Trophoblast cell (in vitro differentiated cells and primary cell): ENCODE results near the gene IAPP.

ENCODE experiments used
- DNase-seq, 2 donors: peaks; one replicate each; pipeline ENCODE4 v3.0.0-alpha.2; 2016
- H2AFZ ChIP-seq: 2 replicates; pipeline ENCODE4 v1.6.1; 2013; ENCODE audit warnings: low read length, moderate library complexity, mild to moderate bottlenecking; ENCODE audit not compliant: insufficient read depth, poor library complexity
- H2AK5ac ChIP-seq: 2 replicates; pipeline ENCODE4 v1.6.1; 2013; ENCODE audit warnings: mild to moderate bottlenecking, low read length
- H2BK120ac ChIP-seq: 2 replicates; pipeline ENCODE4 v1.6.1; 2013; ENCODE audit warnings: low read length, mild to moderate bottlenecking, moderate library complexity; ENCODE audit not compliant: insufficient read depth, poor library complexity
- H2BK12ac ChIP-seq: 2 replicates; pipeline ENCODE4 v1.6.1; 2013; ENCODE audit warnings: mild to moderate bottlenecking, low read length, moderate library complexity
- H2BK5ac ChIP-seq: 2 replicates; pipeline ENCODE4 v1.6.1; 2013; ENCODE audit warnings: low read length, low read depth, moderate library complexity, mild to moderate bottlenecking; ENCODE audit not compliant: poor library complexity
- H3K14ac ChIP-seq: 2 replicates; pipeline ENCODE4 v1.6.1; 2013; ENCODE audit warnings: mild to moderate bottlenecking, low read length
- H3K18ac ChIP-seq: 2 replicates; pipeline ENCODE4 v1.6.1; 2013; ENCODE audit warnings: mild to moderate bottlenecking, low read length
- H3K23ac ChIP-seq: 2 replicates; pipeline ENCODE4 v1.6.1; 2013; ENCODE audit warnings: low read length
- H3K27ac ChIP-seq: 2 replicates; pipeline ENCODE4 v1.5.1; 2013; ENCODE audit warnings: low read depth, mild to moderate bottlenecking, inconsistent platforms, low read length, moderate library complexity
- H3K27me3 ChIP-seq: 2 replicates; pipeline ENCODE4 v1.6.1; 2013; ENCODE audit warnings: inconsistent platforms, mild to moderate bottlenecking, low read length, moderate library complexity; ENCODE audit not compliant: insufficient read depth
- H3K36me3 ChIP-seq, 2 experiments: 1 replicate in 1 of 2; 2 replicates in 1 of 2; pipeline ENCODE4 v1.6.1; 2013; ENCODE audit warnings: low read length in 2 of 2, mild to moderate bottlenecking in 2 of 2, moderate library complexity in 1 of 2; ENCODE audit not compliant: insufficient read depth in 2 of 2, control insufficient read depth in 1 of 2
- H3K4ac ChIP-seq: 2 replicates; pipeline ENCODE4 v1.6.1; 2013; ENCODE audit warnings: low read depth, mild to moderate bottlenecking, low read length, moderate library complexity
- H3K4me1 ChIP-seq, 2 experiments: 1 replicate in 1 of 2; 2 replicates in 1 of 2; pipeline ENCODE4 v1.6.1; 2013; ENCODE audit warnings: low read length in 2 of 2, mild to moderate bottlenecking in 2 of 2, moderate library complexity in 1 of 2; ENCODE audit not compliant: insufficient read depth in 2 of 2, control insufficient read depth in 1 of 2
- H3K4me2 ChIP-seq: 2 replicates; pipeline ENCODE4 v1.6.1; 2013; ENCODE audit warnings: inconsistent platforms, mild to moderate bottlenecking, low read length, moderate library complexity
- H3K4me3 ChIP-seq: 2 replicates; pipeline ENCODE4 v1.5.1; 2013; ENCODE audit warnings: mild to moderate bottlenecking, low read depth, low read length, inconsistent platforms
- H3K79me1 ChIP-seq: one replicate; pipeline ENCODE4 v1.6.1; 2013; ENCODE audit warnings: low read length
- H3K79me2 ChIP-seq: 2 replicates; pipeline ENCODE4 v1.6.1; 2013; ENCODE audit warnings: low read length, mild to moderate bottlenecking; ENCODE audit not compliant: control insufficient read depth, insufficient read depth, poor library complexity
- H3K9ac ChIP-seq: 2 replicates; pipeline ENCODE4 v1.6.1; 2013; ENCODE audit warnings: mild to moderate bottlenecking, low read length
- H3K9me3 ChIP-seq: 2 replicates; pipeline ENCODE4 v1.6.1; 2013; ENCODE audit warnings: low read depth, mild to moderate bottlenecking, control low read depth, inconsistent platforms, low read length; ENCODE audit not compliant: insufficient read depth
- H4K12ac ChIP-seq: 2 replicates; pipeline ENCODE4 v1.6.1; 2013; ENCODE audit warnings: low read depth, mild to moderate bottlenecking, low read length, moderate library complexity
- H4K8ac ChIP-seq: 2 replicates; pipeline ENCODE4 v1.6.1; 2013; ENCODE audit warnings: low read depth, mild to moderate bottlenecking, low read length, moderate library complexity
- H4K91ac ChIP-seq: one replicate; pipeline ENCODE4 v1.6.1; 2013; ENCODE audit warnings: low read depth, mild to moderate bottlenecking, low read length, moderate library complexity
- WGBS: extraction: QIAGEN DNeasy Blood & Tissue Kit; methylation state at CpG from one replicate; pipeline ENCODE4 v1.1.7; 2013; ENCODE audit warnings: missing lambda C conversion rate; ENCODE audit not compliant: insufficient read length, insufficient coverage; ENCODE audit errors: extremely low coverage; 5-methylcytosine and 5-hydroxymethylcytosine counted together

The IAPP gene

GRCh38 chr12:21330682-21331253 lies 41.9 kb upstream of the IAPP start:
- no peak for DNase-seq
- no peak overlapping the region for H3K4ac ChIP-seq
- H3K79me2 ChIP-seq: no peaks in the 10 kb centered on the region
- H3K27ac ChIP-seq: no peak overlapping the region
- H3K4me3 ChIP-seq: no peak overlapping the region
- no peaks in the 10 kb centered on the region for H3K36me3 ChIP-seq
- H2AFZ ChIP-seq: no peak overlapping the region
- H4K12ac ChIP-seq: no peak overlapping the region
- H2BK5ac ChIP-seq: no peak overlapping the region
- no peak overlapping the region for H3K9ac ChIP-seq
- H3K14ac ChIP-seq: no peak overlapping the region
- no peak overlapping the region for H2BK120ac ChIP-seq
- H2BK12ac ChIP-seq: no peak overlapping the region
- H3K79me1 ChIP-seq: no peaks in the 10 kb centered on the region
- H3K9me3 ChIP-seq: no peaks in the 10 kb centered on the region
- no CpG with 5 or more reads among the region's 1 CpG for WGBS
- H3K4me2 ChIP-seq: no peak overlapping the region
- H2AK5ac ChIP-seq: no peak overlapping the region
- no peak overlapping the region for H3K23ac ChIP-seq
- H4K8ac ChIP-seq: no peak overlapping the region
- no peaks in the 10 kb centered on the region for H3K4me1 ChIP-seq
- H3K27me3 ChIP-seq: no peaks in the 10 kb centered on the region
- H3K18ac ChIP-seq: no peak overlapping the region
- no peak overlapping the region for H4K91ac ChIP-seq

- no peak within 1 kb of the TSS for H3K9ac ChIP-seq
- no peak within 1 kb of the TSS for H4K8ac ChIP-seq
- no peak for DNase-seq
- no peak within 1 kb of the TSS for H3K4me3 ChIP-seq
- no peak within 1 kb of the TSS for H3K18ac ChIP-seq
- no peak within 1 kb of the TSS for H4K12ac ChIP-seq
- H3K27ac ChIP-seq: no peak within 1 kb of the TSS
- no peak within 1 kb of the TSS for H2AFZ ChIP-seq
- no CpG with 5 or more reads among the region's 3 CpGs for WGBS
- H3K36me3 ChIP-seq: no peaks in the 10 kb centered on the region
- H3K4me1 ChIP-seq: no peaks in the 10 kb centered on the region
- H4K91ac ChIP-seq: no peak within 1 kb of the TSS
- no peaks in the 10 kb centered on the region for H3K27me3 ChIP-seq
- no peak within 1 kb of the TSS for H3K4me2 ChIP-seq
- no peak within 1 kb of the TSS for H3K23ac ChIP-seq
- no peak within 1 kb of the TSS for H2AK5ac ChIP-seq
- H3K79me2 ChIP-seq: no peaks in the 10 kb centered on the region
- no peak within 1 kb of the TSS for H2BK5ac ChIP-seq
- H3K9me3 ChIP-seq: no peaks in the 10 kb centered on the region
- no peak within 1 kb of the TSS for H3K14ac ChIP-seq
- H3K4ac ChIP-seq: no peak within 1 kb of the TSS
- no peak within 1 kb of the TSS for H2BK120ac ChIP-seq
- no peak within 1 kb of the TSS for H2BK12ac ChIP-seq
- no peaks in the 10 kb centered on the region for H3K79me1 ChIP-seq
Measured at GRCh38 chr12:21334771-21335325, 37.9 kb upstream of the IAPP start, which contains the start of gene SLCO1A2. SLCO1A2 (minus strand) TSS chr12:21334917; CDS start chr12:21334647, 270 bp downstream.

GRCh38 chr12:21336656-21337055 lies 36.0 kb upstream of the IAPP start:
- no CpG with 5 or more reads among the region's 5 CpGs for WGBS
- no peak overlapping the region for H2BK120ac ChIP-seq
- H2AFZ ChIP-seq: no peak overlapping the region
- no peak overlapping the region for H3K14ac ChIP-seq
- no peak overlapping the region for H2AK5ac ChIP-seq
- H3K23ac ChIP-seq: no peak overlapping the region
- H3K4me2 ChIP-seq: no peak overlapping the region
- no peaks in the 10 kb centered on the region for H3K79me1 ChIP-seq
- H3K36me3 ChIP-seq: no peaks in the 10 kb centered on the region
- H4K12ac ChIP-seq: no peak overlapping the region
- H3K9ac ChIP-seq: no peak overlapping the region
- H3K4me3 ChIP-seq: no peak overlapping the region
- no peaks in the 10 kb centered on the region for H3K9me3 ChIP-seq
- no peaks in the 10 kb centered on the region for H3K79me2 ChIP-seq
- no peak overlapping the region for H4K8ac ChIP-seq
- no peak overlapping the region for H3K27ac ChIP-seq
- H4K91ac ChIP-seq: no peak overlapping the region
- no peak overlapping the region for H2BK12ac ChIP-seq
- H3K4me1 ChIP-seq: no peaks in the 10 kb centered on the region
- no peak overlapping the region for H3K4ac ChIP-seq
- no peak for DNase-seq
- no peaks in the 10 kb centered on the region for H3K27me3 ChIP-seq
- H2BK5ac ChIP-seq: no peak overlapping the region
- H3K18ac ChIP-seq: no peak overlapping the region

- no peak overlapping the region for H3K4me3 ChIP-seq
- no peak overlapping the region for H2AFZ ChIP-seq
- no peak for DNase-seq
- H2BK120ac ChIP-seq: no peak overlapping the region
- no peaks in the 10 kb centered on the region for H3K9me3 ChIP-seq
- H3K23ac ChIP-seq: no peak overlapping the region
- H3K79me1 ChIP-seq: no peaks in the 10 kb centered on the region
- no peaks in the 10 kb centered on the region for H3K36me3 ChIP-seq
- no peak overlapping the region for H4K12ac ChIP-seq
- H3K14ac ChIP-seq: no peak overlapping the region
- no peak overlapping the region for H2BK12ac ChIP-seq
- no peak overlapping the region for H2AK5ac ChIP-seq
- no peaks in the 10 kb centered on the region for H3K4me1 ChIP-seq
- no peak overlapping the region for H3K18ac ChIP-seq
- H3K4me2 ChIP-seq: no peak overlapping the region
- H3K9ac ChIP-seq: no peak overlapping the region
- no peak overlapping the region for H3K4ac ChIP-seq
- no peak overlapping the region for H4K8ac ChIP-seq
- H2BK5ac ChIP-seq: no peak overlapping the region
- no peak overlapping the region for H4K91ac ChIP-seq
- no peak overlapping the region for H3K27ac ChIP-seq
- no peaks in the 10 kb centered on the region for H3K27me3 ChIP-seq
- no peaks in the 10 kb centered on the region for H3K79me2 ChIP-seq
Measured at GRCh38 chr12:21337453-21337852, 35.2 kb upstream of the IAPP start.
